ENCODE results near the gene FZD7. TPM values are rescaled to one million over a fixed set of nuclear protein-coding genes. Genes with fewer than 3 reads are reported as not detected.

FZD7 gene
- polyA plus RNA-seq, 1 experiment = 42.9 TPM

DNA sequence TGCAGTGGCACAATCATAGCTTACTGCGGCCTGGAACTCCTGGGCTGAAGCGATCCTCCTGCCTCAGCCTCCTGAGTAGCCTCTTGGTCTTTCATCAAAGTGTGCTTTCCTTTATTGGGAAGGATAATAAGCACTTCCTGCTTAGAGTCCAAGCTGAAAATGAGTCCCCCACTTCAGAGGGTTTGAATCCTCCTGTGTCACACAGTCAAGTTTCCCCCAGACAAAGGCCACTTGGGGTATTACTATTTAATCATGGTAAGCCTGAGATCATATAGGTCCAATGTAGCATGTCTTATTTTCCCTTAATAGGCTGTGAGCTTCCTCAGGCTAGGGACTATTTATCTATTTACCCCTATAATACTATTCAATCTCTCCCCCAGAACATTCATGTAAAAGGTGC lies 28.0 kb downstream of the FZD7 start:
- POLR2A ChIA-PET = no interaction called here
- no peaks in the 10 kb centered on the region for H3K9me3 ChIP-seq (ENCODE audit: control insufficient read depth, insufficient read depth, low read length)
- DNase-seq (ENCODE audit: low read depth, low spot score) = no peak
- no peak overlapping the region for H3K4me3 ChIP-seq (ENCODE audit: low read depth, low read length)
- TF ChIP-seq CTCF (IDR thresholded peaks at IDR 0.05; ENCODE audit: low read depth, low read length) = no peak
- no peaks in the 10 kb centered on the region for H3K27me3 ChIP-seq (ENCODE audit: control insufficient read depth, insufficient read depth, low read length)
- H3K27ac ChIP-seq (ENCODE audit: low read depth, low read length) = no peak overlapping the region
- CTCF ChIA-PET = interaction anchor here (0.7 kb wide), 1 partner anchor 42 kb away, joined by 4 read pairs; no protein-coding TSS in a partner anchor

- ChIA-PET CTCF (interaction anchor here (0.6 to 1.2 kb wide), 5 partner anchors 30 to 203 kb away, joined by 3 to 4 read pairs (median 3); no protein-coding TSS in a partner anchor), POLR2A (interaction anchor here (0.6 to 2.0 kb wide), 4 partner anchors 28 to 266 kb away, joined by 3 to 4 read pairs (median 4); no protein-coding TSS in a partner anchor)
- H3K27ac ChIP-seq (ENCODE audit: low read depth, low read length) = peak overlapping the region; percentile 89
- peak; percentile 67 for DNase-seq (ENCODE audit: low read depth, low spot score)
- TF ChIP-seq CTCF (IDR thresholded peaks at IDR 0.05; ENCODE audit: low read depth, low read length) = no peak
- H3K27me3 ChIP-seq (ENCODE audit: control insufficient read depth, insufficient read depth, low read length) = no peaks in the 10 kb centered on the region
- no peaks in the 10 kb centered on the region for H3K9me3 ChIP-seq (ENCODE audit: control insufficient read depth, insufficient read depth, low read length)
- H3K4me3 ChIP-seq (ENCODE audit: low read depth, low read length) = peak overlapping the region; percentile 27; the same call in 1 of the 2 replicates
Measured at GRCh38 chr2:202064171-202064880, 30.7 kb downstream of the FZD7 start.

DNA sequence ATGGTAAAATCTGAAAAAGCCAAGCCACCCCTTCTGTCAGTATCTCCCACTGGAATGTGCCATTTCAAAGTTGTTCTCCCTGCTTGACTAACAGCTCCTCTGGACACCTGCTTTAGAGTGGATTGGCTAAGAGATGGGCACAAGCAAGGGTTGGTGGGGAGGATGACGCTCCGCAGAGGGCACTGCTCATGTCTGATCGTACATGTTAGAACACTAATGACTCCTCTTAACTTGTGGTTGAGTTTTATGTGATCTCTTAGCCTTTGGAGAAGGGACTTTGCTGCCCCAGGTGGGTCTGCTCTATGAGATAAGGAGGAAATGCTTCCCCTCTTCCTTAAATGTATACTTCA lies 31.2 kb downstream of the FZD7 start:
- no peak for TF ChIP-seq CTCF (IDR thresholded peaks at IDR 0.05; ENCODE audit: low read depth, low read length)
- POLR2A ChIA-PET = interaction anchor here (0.9 to 2.0 kb wide), 3 partner anchors 29 to 267 kb away, joined by 3 to 4 read pairs (median 4); no protein-coding TSS in a partner anchor
- Histone ChIP-seq H3K27ac (ENCODE audit: low read depth, low read length) (peak overlapping the region; percentile 89), H3K4me3 (ENCODE audit: low read depth, low read length) (no peak overlapping the region), H3K9me3 (ENCODE audit: control insufficient read depth, insufficient read depth, low read length) (no peaks in the 10 kb centered on the region), H3K27me3 (ENCODE audit: control insufficient read depth, insufficient read depth, low read length) (no peaks in the 10 kb centered on the region)
- CTCF ChIA-PET = interaction anchor here (0.6 to 0.8 kb wide), 3 partner anchors 29 to 204 kb away, joined by 3 to 4 read pairs (median 3); no protein-coding TSS in a partner anchor
- no peak for DNase-seq (ENCODE audit: low read depth, low spot score)

GRCh38 chr2:202065876-202066275 lies 32.2 kb downstream of the FZD7 start:
- no peak for DNase-seq (ENCODE audit: low read depth, low spot score)
- TF ChIP-seq CTCF (IDR thresholded peaks at IDR 0.05; ENCODE audit: low read depth, low read length) = no peak
- Histone ChIP-seq H3K27ac (ENCODE audit: low read depth, low read length) (no peak overlapping the region), H3K9me3 (ENCODE audit: control insufficient read depth, insufficient read depth, low read length) (no peaks in the 10 kb centered on the region), H3K27me3 (ENCODE audit: control insufficient read depth, insufficient read depth, low read length) (no peaks in the 10 kb centered on the region), H3K4me3 (ENCODE audit: low read depth, low read length) (no peak overlapping the region)
- ChIA-PET POLR2A (no interaction called here), CTCF (no interaction called here)

- no peak for TF ChIP-seq CTCF (IDR thresholded peaks at IDR 0.05; ENCODE audit: low read depth, low read length)
- Histone ChIP-seq H3K27me3 (ENCODE audit: control insufficient read depth, insufficient read depth, low read length) (no peaks in the 10 kb centered on the region), H3K9me3 (ENCODE audit: control insufficient read depth, insufficient read depth, low read length) (no peaks in the 10 kb centered on the region), H3K27ac (ENCODE audit: low read depth, low read length) (no peak overlapping the region), H3K4me3 (ENCODE audit: low read depth, low read length) (no peak overlapping the region)
- ChIA-PET CTCF (interaction anchor here (0.7 kb wide), 2 partner anchors 112 to 125 kb away, joined by 3 read pairs; no protein-coding TSS in a partner anchor), POLR2A (no interaction called here)
- no peak for DNase-seq (ENCODE audit: low read depth, low spot score)
Measured at GRCh38 chr2:202066875-202067274, 33.2 kb downstream of the FZD7 start.

Measured in AG04450 (cell line).